Middle frontal gyrus (tissue), 1 donor: ENCODE results near the gene ANOS1.
"Not testable (repeated sequence)": the region's sequence is repeated elsewhere in the genome, so short reads cannot be mapped to it uniquely, and the experiment has no call there.

Experiments
- DNase-seq: peaks from one replicate; pipeline ENCODE4 v3.0.0-alpha.2; 2015; ENCODE audit warnings: low spot score; ENCODE audit errors: extremely low spot score

Gene ANOS1

GRCh38 chrX:8731559-8732395, at the start of gene ANOS1:
Gene ANOS1 (minus strand): TSS chrX:8732137. CDS start chrX:8732036, 101 bp downstream.
- DNase-seq: no peak

- DNase-seq: no peak
Observed at GRCh38 chrX:8773117-8773516, 41.2 kb upstream of the ANOS1 start.

GRCh38 chrX:8760021-8760420, 28.1 kb upstream of the ANOS1 start:
- no peak for DNase-seq

GRCh38 chrX:8758706-8759105, 26.8 kb upstream of the ANOS1 start:
- not testable (repeated sequence) for DNase-seq

- not testable (repeated sequence) for DNase-seq
Observed at GRCh38 chrX:8757609-8758389, 25.9 kb upstream of the ANOS1 start.

GRCh38 chrX:8755813-8756212, 23.9 kb upstream of the ANOS1 start:
- no peak for DNase-seq

- DNase-seq: no peak
Observed at GRCh38 chrX:8755116-8755515, 23.2 kb upstream of the ANOS1 start.

GRCh38 chrX:8749697-8750096, 17.8 kb upstream of the ANOS1 start:
- DNase-seq: no peak

- DNase-seq: no peak
Observed at GRCh38 chrX:8748855-8749254, 16.9 kb upstream of the ANOS1 start.

- no peak for DNase-seq
Observed at GRCh38 chrX:8743126-8743732, 11.3 kb upstream of the ANOS1 start.

- no peak for DNase-seq
Observed at GRCh38 chrX:8741981-8742380, 10.0 kb upstream of the ANOS1 start.

GRCh38 chrX:8738588-8739189, 6.8 kb upstream of the ANOS1 start:
- DNase-seq: peak; percentile 34

- DNase-seq: no peak
Observed at GRCh38 chrX:8737883-8738282, 5.9 kb upstream of the ANOS1 start.

- DNase-seq: no peak
Observed at GRCh38 chrX:8730812-8731558, 952 bp downstream of the ANOS1 start.

- no peak for DNase-seq
Observed at GRCh38 chrX:8729811-8730210, 2.1 kb downstream of the ANOS1 start.

GRCh38 chrX:8728932-8729535, 2.9 kb downstream of the ANOS1 start:
- no peak for DNase-seq

GRCh38 chrX:8726031-8726652, 5.8 kb downstream of the ANOS1 start:
- DNase-seq: no peak

GRCh38 chrX:8724300-8724699, 7.6 kb downstream of the ANOS1 start:
- DNase-seq: no peak

- no peak for DNase-seq
Observed at GRCh38 chrX:8721536-8721935, 10.4 kb downstream of the ANOS1 start.

GRCh38 chrX:8720136-8720535, 11.8 kb downstream of the ANOS1 start:
- DNase-seq: no peak
